HEK293 (cell line): Measurements from ENCODE around the gene CAV1.

Experiments
- GLIS1 ChIP-seq: fragments of 450-650 bp; formaldehyde crosslinking; IDR thresholded peaks from 2 replicates; pipeline ENCODE4 v1.5.1; 2016; ENCODE audit warnings: missing biosample characterization, missing genetic modification characterization
- KLF1 ChIP-seq: fragments of 450-650 bp; formaldehyde crosslinking; IDR thresholded peaks from 2 replicates; pipeline ENCODE4 v1.5.1; 2016; ENCODE audit warnings: missing biosample characterization, missing genetic modification characterization
- KLF7 ChIP-seq: fragments of 450-650 bp; formaldehyde crosslinking; IDR thresholded peaks from 2 replicates; pipeline ENCODE4 v1.5.1; 2016; ENCODE audit warnings: missing biosample characterization, missing genetic modification characterization, borderline replicate concordance
- KLF8 ChIP-seq: fragments of 450-650 bp; formaldehyde crosslinking; IDR thresholded peaks from 2 replicates; pipeline ENCODE4 v1.5.1; 2016; ENCODE audit warnings: missing biosample characterization, missing genetic modification characterization
- PBX3 ChIP-seq: sonication (generic); formaldehyde crosslinking; IDR thresholded peaks from 2 replicates; pipeline ENCODE4 v1.8.1; 2022; ENCODE audit warnings: mild to moderate bottlenecking, moderate library complexity, missing genetic modification reagents
- ZBTB20 ChIP-seq: fragments of 450-650 bp; formaldehyde crosslinking; IDR thresholded peaks from 2 replicates; pipeline ENCODE4 v1.5.1; 2016; ENCODE audit warnings: missing biosample characterization, missing genetic modification characterization
- ZBTB48 ChIP-seq: fragments of 450-650 bp; formaldehyde crosslinking; IDR thresholded peaks from 2 replicates; pipeline ENCODE4 v1.5.1; 2016; ENCODE audit warnings: missing biosample characterization, missing genetic modification characterization
- ZFHX2 ChIP-seq: fragments of 450-650 bp; formaldehyde crosslinking; conservative IDR thresholded peaks from 2 replicates; pipeline ENCODE4 v1.5.1; 2016; ENCODE audit warnings: missing biosample characterization, missing genetic modification characterization
- ZNF121 ChIP-seq: fragments of 450-650 bp; formaldehyde crosslinking; IDR thresholded peaks from 2 replicates; pipeline ENCODE4 v1.5.1; 2016; ENCODE audit warnings: missing biosample characterization, missing genetic modification characterization
- ZNF133 ChIP-seq: fragments of 450-650 bp; formaldehyde crosslinking; IDR thresholded peaks from 2 replicates; pipeline ENCODE4 v1.5.1; 2016; ENCODE audit warnings: missing biosample characterization, missing genetic modification characterization
- ZNF184 ChIP-seq: fragments of 450-650 bp; IDR thresholded peaks from 2 replicates; pipeline ENCODE4 v1.5.1; 2018; ENCODE audit warnings: missing biosample characterization, mild to moderate bottlenecking, missing genetic modification characterization
- ZNF2 ChIP-seq: fragments of 450-650 bp; formaldehyde crosslinking; IDR thresholded peaks from 2 replicates; pipeline ENCODE4 v1.5.1; 2016; ENCODE audit warnings: missing biosample characterization, missing genetic modification characterization
- ZNF223 ChIP-seq: fragments of 450-650 bp; formaldehyde crosslinking; IDR thresholded peaks from 2 replicates; pipeline ENCODE4 v1.5.1; 2016; ENCODE audit warnings: missing biosample characterization, missing genetic modification characterization
- ZNF280C ChIP-seq: fragments of 450-650 bp; formaldehyde crosslinking; IDR thresholded peaks from 2 replicates; pipeline ENCODE4 v1.5.1; 2016; ENCODE audit warnings: missing biosample characterization, missing genetic modification characterization
- ZNF335 ChIP-seq: fragments of 450-650 bp; formaldehyde crosslinking; conservative IDR thresholded peaks from 2 replicates; pipeline ENCODE4 v1.5.1; 2016; ENCODE audit warnings: missing biosample characterization, missing genetic modification characterization
- ZNF362 ChIP-seq: fragments of 450-650 bp; formaldehyde crosslinking; IDR thresholded peaks from 2 replicates; pipeline ENCODE4 v1.5.1; 2016; ENCODE audit warnings: missing biosample characterization, missing genetic modification characterization
- ZNF449 ChIP-seq: fragments of 450-650 bp; formaldehyde crosslinking; IDR thresholded peaks from 2 replicates; pipeline ENCODE4 v1.5.1; 2017; ENCODE audit warnings: missing biosample characterization, mild to moderate bottlenecking, missing genetic modification characterization, moderate library complexity
- ZNF629 ChIP-seq: fragments of 450-650 bp; formaldehyde crosslinking; IDR thresholded peaks from 2 replicates; pipeline ENCODE4 v1.5.1; 2017; ENCODE audit warnings: missing biosample characterization, missing genetic modification characterization
- ZNF660 ChIP-seq: fragments of 450-650 bp; IDR thresholded peaks from 2 replicates; pipeline ENCODE4 v1.5.1; 2018; ENCODE audit warnings: missing biosample characterization, mild to moderate bottlenecking, missing genetic modification characterization
- ZSCAN5A ChIP-seq: fragments of 450-650 bp; formaldehyde crosslinking; IDR thresholded peaks from 2 replicates; pipeline ENCODE4 v1.5.1; 2016; ENCODE audit warnings: missing biosample characterization, missing genetic modification characterization

CAV1 gene

GRCh38 chr7:116525913-116526861 lies 1.4 kb downstream of the CAV1 start (continued):
- TF ChIP-seq ZNF449 (peak; percentile 95), ZBTB48 (tag by site-specific recombination) (peak; percentile 86), ZNF362 (peak; percentile 42; the same call in 1 of the 2 replicates), ZNF223 (tag by site-specific recombination) (peak; percentile 43; the same call in 1 of the 2 replicates), ZBTB20 (tag by site-specific recombination) (peak; percentile 41; the same call in 1 of the 2 replicates), ZNF184 (tag by site-specific recombination) (peak; percentile 73; the same call in 1 of the 2 replicates), ZNF660 (tag by site-specific recombination) (peak; percentile 89), ZNF121 (peak; percentile 96), PBX3 (CRISPR knock-in tag) (no peak; the same call in 1 of the 2 replicates), ZNF280C (tag by site-specific recombination) (no peak), KLF1 (tag by site-specific recombination) (peak; percentile 63), KLF8 (tag by site-specific recombination) (peak; percentile 77), ZNF335 (peak; percentile 87), ZSCAN5A (0 out of 2 replicates have a peak, but pooled peaks have one; percentile 11), ZNF2 (tag by site-specific recombination) (peak; percentile 88; the same call in 1 of the 2 replicates), GLIS1 (tag by site-specific recombination) (0 out of 2 replicates have a peak, but pooled peaks have one; percentile 8), ZNF133 (tag by site-specific recombination) (peak; percentile 52; the same call in 1 of the 2 replicates), KLF7 (tag by site-specific recombination) (peak; percentile 15; the same call in 1 of the 2 replicates), ZNF629 (tag by site-specific recombination) (peak; percentile 44; the same call in 1 of the 2 replicates), ZFHX2 (peak; percentile 83)
